Measurements from ENCODE around the gene ILKAP.

Gene ILKAP

GRCh38 chr2:238227587-238228032 is 24.1 kb upstream of the ILKAP start:
- TF ChIP-seq CTCF (IDR thresholded peaks at IDR 0.05; ENCODE audit: low read length, missing control alignments) = no peak
- H3K4me3 ChIP-seq (replicated peaks; ENCODE audit: low read depth, low read length) = no peak overlapping the region
- no peak for DNase-seq (ENCODE audit: low read depth)

GRCh38 chr2:238226698-238227586 is 23.4 kb upstream of the ILKAP start:
- TF ChIP-seq CTCF (IDR thresholded peaks at IDR 0.05; ENCODE audit: low read length, missing control alignments) = no peak
- DNase-seq (ENCODE audit: low read depth) = no peak
- no peak overlapping the region for H3K4me3 ChIP-seq (replicated peaks; ENCODE audit: low read depth, low read length)

GRCh38 chr2:238225911-238226697 is 22.6 kb upstream of the ILKAP start:
- no peak for TF ChIP-seq CTCF (IDR thresholded peaks at IDR 0.05; ENCODE audit: low read length, missing control alignments)
- no peak overlapping the region for H3K4me3 ChIP-seq (replicated peaks; ENCODE audit: low read depth, low read length)
- DNase-seq (ENCODE audit: low read depth) = peak; percentile 51

GRCh38 chr2:238225121-238225520 is 21.6 kb upstream of the ILKAP start:
- TF ChIP-seq CTCF (IDR thresholded peaks at IDR 0.05; ENCODE audit: low read length, missing control alignments) = no peak
- no peak for DNase-seq (ENCODE audit: low read depth)
- H3K4me3 ChIP-seq (replicated peaks; ENCODE audit: low read depth, low read length) = no peak overlapping the region

- no peak for TF ChIP-seq CTCF (IDR thresholded peaks at IDR 0.05; ENCODE audit: low read length, missing control alignments)
- no peak overlapping the region for H3K4me3 ChIP-seq (replicated peaks; ENCODE audit: low read depth, low read length)
- no peak for DNase-seq (ENCODE audit: low read depth)
These were observed 21.0 kb upstream of the ILKAP start for GRCh38 chr2:238224356-238225035.

GRCh38 chr2:238220892-238221521 is 17.5 kb upstream of the ILKAP start:
- DNase-seq (ENCODE audit: low read depth) = no peak
- no peak overlapping the region for H3K4me3 ChIP-seq (replicated peaks; ENCODE audit: low read depth, low read length)
- no peak for TF ChIP-seq CTCF (IDR thresholded peaks at IDR 0.05; ENCODE audit: low read length, missing control alignments)
